ENCODE results near the gene RPA3. TPM values are rescaled to one million over a fixed set of nuclear protein-coding genes. Genes with fewer than 3 reads are reported as not detected.

RPA3 gene
- total RNA-seq, 1 experiment from 2014 or later = 87.5 TPM

GRCh38 chr7:7751243-7752092, 33.1 kb upstream of the RPA3 start:
- H2AFZ ChIP-seq (ENCODE audit: low read depth, low read length, poor library complexity, severe bottlenecking) = no peak overlapping the region
- no TSS peak for BruUV-seq (replicated peaks)
- no peak overlapping the region for H3K4me2 ChIP-seq (ENCODE audit: low read length)
- RAD21 ChIA-PET (ENCODE audit: low non-redundant PET in 1 of 2, low total read pairs in 2 of 2, uncharacterized antibody in 2 of 2, unreplicated experiment in 2 of 2) = no interaction called here
- CTCF ChIA-PET = interaction anchor here (1.4 kb wide), 1 partner anchor 70 kb away, joined by 3 read pairs; no protein-coding TSS in a partner anchor
- no peaks in the 10 kb centered on the region for H3K36me3 ChIP-seq (ENCODE audit: control insufficient read depth in 1 of 2, insufficient read depth in 2 of 2, low read length in 2 of 2)
- DNase-seq (ENCODE audit: low read depth, low spot score) = no peak
- H3K9ac ChIP-seq (ENCODE audit: low read length) = no peak overlapping the region
- no peaks in the 10 kb centered on the region for H3K27me3 ChIP-seq (ENCODE audit: insufficient read depth, low read length)
- no peak overlapping the region for H3K27ac ChIP-seq (ENCODE audit: low read depth, low read length)
- intact Hi-C loops (cut with micrococcal nuclease) = no loop called here
- no peak overlapping the region for H3K4me3 ChIP-seq (replicated peaks in 1 of 2; ENCODE audit: low read depth in 1 of 2, low read length in 2 of 2)
- H3K4me1 ChIP-seq (ENCODE audit: control insufficient read depth in 1 of 2, insufficient read depth in 2 of 2, low read length in 2 of 2) = no peaks in the 10 kb centered on the region
- H3K79me2 ChIP-seq (ENCODE audit: insufficient read depth, low read length) = no peaks in the 10 kb centered on the region
- H3K9me3 ChIP-seq (ENCODE audit: control insufficient read depth in 1 of 2, insufficient read depth in 1 of 2, low read depth in 1 of 2, low read length in 2 of 2) = no peaks in the 10 kb centered on the region
- TF ChIP-seq ZBTB33 (IDR thresholded peaks at IDR 0.05; ENCODE audit: extremely low read depth, insufficient replicate concordance, low read length) = no peak
- TF ChIP-seq JUND (IDR thresholded peaks at IDR 0.05) = no peak
- no peak for TF ChIP-seq POLR2AphosphoS5 (IDR thresholded peaks at IDR 0.05; ENCODE audit: low read depth, low read length)
- no peak for TF ChIP-seq RAD21 (IDR thresholded peaks at IDR 0.05; ENCODE audit: low read depth)
- TF ChIP-seq EGR1 (IDR thresholded peaks at IDR 0.05; ENCODE audit: low read depth) = no peak
- no peak for TF ChIP-seq MAX (IDR thresholded peaks at IDR 0.05)
- TF ChIP-seq ATF3 (IDR thresholded peaks at IDR 0.05) = no peak
- TF ChIP-seq ELF1 (IDR thresholded peaks at IDR 0.05; ENCODE audit: borderline replicate concordance, low read depth) = no peak
- no peak for TF ChIP-seq CEBPB (IDR thresholded peaks at IDR 0.05; ENCODE audit: low read depth)
- no peak for TF ChIP-seq ZNF274 (IDR thresholded peaks at IDR 0.05; ENCODE audit: low read depth, low read length)
- TF ChIP-seq FOSL1 (IDR thresholded peaks at IDR 0.05; ENCODE audit: low read depth) = no peak
- no peak for TF ChIP-seq POLR2A (IDR thresholded peaks at IDR 0.05; ENCODE audit: borderline replicate concordance, extremely low read depth, insufficient read depth, insufficient read length)
- TF ChIP-seq ZFX (IDR thresholded peaks at IDR 0.05) = no peak
- TF ChIP-seq, protein P1, sequence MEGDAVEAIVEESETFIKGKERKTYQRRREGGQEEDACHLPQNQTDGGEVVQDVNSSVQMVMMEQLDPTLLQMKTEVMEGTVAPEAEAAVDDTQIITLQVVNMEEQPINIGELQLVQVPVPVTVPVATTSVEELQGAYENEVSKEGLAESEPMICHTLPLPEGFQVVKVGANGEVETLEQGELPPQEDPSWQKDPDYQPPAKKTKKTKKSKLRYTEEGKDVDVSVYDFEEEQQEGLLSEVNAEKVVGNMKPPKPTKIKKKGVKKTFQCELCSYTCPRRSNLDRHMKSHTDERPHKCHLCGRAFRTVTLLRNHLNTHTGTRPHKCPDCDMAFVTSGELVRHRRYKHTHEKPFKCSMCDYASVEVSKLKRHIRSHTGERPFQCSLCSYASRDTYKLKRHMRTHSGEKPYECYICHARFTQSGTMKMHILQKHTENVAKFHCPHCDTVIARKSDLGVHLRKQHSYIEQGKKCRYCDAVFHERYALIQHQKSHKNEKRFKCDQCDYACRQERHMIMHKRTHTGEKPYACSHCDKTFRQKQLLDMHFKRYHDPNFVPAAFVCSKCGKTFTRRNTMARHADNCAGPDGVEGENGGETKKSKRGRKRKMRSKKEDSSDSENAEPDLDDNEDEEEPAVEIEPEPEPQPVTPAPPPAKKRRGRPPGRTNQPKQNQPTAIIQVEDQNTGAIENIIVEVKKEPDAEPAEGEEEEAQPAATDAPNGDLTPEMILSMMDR (IDR thresholded peaks at IDR 0.05 in 2 of 3, conservative IDR thresholded peaks at IDR 0.05 in 1 of 3; ENCODE audit: borderline replicate concordance in 1 of 3, insufficient read depth in 1 of 3, low read depth in 2 of 3, low read length in 2 of 3) = no peak
- TF ChIP-seq CBX3 (IDR thresholded peaks at IDR 0.05; ENCODE audit: low read depth) = no peak
- TF ChIP-seq TCF7L2 (IDR thresholded peaks at IDR 0.05; ENCODE audit: borderline replicate concordance, extremely low read depth, insufficient read depth, insufficient read length) = no peak
- no peak for TF ChIP-seq SIN3A (IDR thresholded peaks at IDR 0.05; ENCODE audit: low read depth)
- TF ChIP-seq SP1 (IDR thresholded peaks at IDR 0.05; ENCODE audit: low read depth) = no peak
- TF ChIP-seq EZH2 (IDR thresholded peaks at IDR 0.05) = no peak
- POLR2A ChIA-PET = no interaction called here
- ATAC-seq = no peak
- H3K9me2 ChIP-seq (ENCODE audit: insufficient read depth) = no peaks in the 10 kb centered on the region
- no peaks in the 10 kb centered on the region for H4K20me1 ChIP-seq (ENCODE audit: insufficient read depth)

All from HCT116 (cell line).